ENCODE data around the gene RMC1.

GRCh38 chr18:23536204-23536603, 32.9 kb downstream of the RMC1 start:
- no peak for TF ChIP-seq CTCF (IDR thresholded peaks at IDR 0.05)
- no peak for TF ChIP-seq EZH2phosphoT487 (IDR thresholded peaks at IDR 0.05)
- TF ChIP-seq EZH2 (IDR thresholded peaks at IDR 0.05), result no peak
